B cell (primary cell): Measurements from ENCODE around the gene TBXA2R. TPM values are rescaled to one million over a fixed set of nuclear protein-coding genes. Genes with fewer than 3 reads are reported as not detected.

Experiments used
- ATAC-seq: fragments of 200-7000 bp; cut with Tn5 transposase; one replicate; pipeline ENCODE4 v1.10.0; 2021; ENCODE audit warnings: low read depth, mild to moderate bottlenecking, moderate number of reproducible peaks, moderate library complexity
- CTCF ChIA-PET: fragments of 350-600 bp; sonication (Branson Sonifier 250); formaldehyde crosslinking; loops from one replicate; lab custom pipeline; 2021; ENCODE audit warnings: antibody characterized with exemption, inconsistent platforms; lab: Charles Lee
- POLR2A ChIA-PET: fragments of 350-600 bp; sonication (Branson Sonifier 250); formaldehyde crosslinking; loops from one replicate; lab custom pipeline; 2021; ENCODE audit warnings: antibody characterized with exemption; lab: Charles Lee
- DNase-seq: peaks from one replicate; pipeline ENCODE4 v3.0.0; 2013
- H2AFZ ChIP-seq: 2 replicates; pipeline ENCODE4 v1.6.1; 2012; ENCODE audit warnings: mild to moderate bottlenecking, low read depth, low read length; ENCODE audit not compliant: insufficient read depth, poor library complexity, severe bottlenecking
- H3K27ac ChIP-seq, 2 donors: 1 replicate in 1 of 2; 2 replicates in 1 of 2; pipeline ENCODE4 v1.5.1; 2012 to 2013; ENCODE audit warnings: low read length in 2 of 2, mild to moderate bottlenecking in 2 of 2, moderate library complexity in 1 of 2
- H3K27me3 ChIP-seq, 4 experiments: fragments of 200-600 bp in 1 of 4; sonication (generic) in 1 of 4; replicated peaks in 1 of 4; 1 replicate in 2 of 4; 2 replicates in 2 of 4; pipeline versions ENCODE4 v1.6.1 to v1.7.0; 2013 to 2016; ENCODE audit warnings: low read length in 3 of 4, mild to moderate bottlenecking in 2 of 4, mixed read lengths in 1 of 4, moderate library complexity in 1 of 4; ENCODE audit not compliant: insufficient read depth in 4 of 4, control insufficient read depth in 3 of 4; ENCODE audit errors: control extremely low read depth in 1 of 4
- H3K36me3 ChIP-seq, 2 experiments: replicated peaks in 1 of 2; 1 replicate in 1 of 2; 2 replicates in 1 of 2; pipeline versions ENCODE4 v1.6.1 to v1.7.1; 2013; ENCODE audit warnings: low read length in 1 of 2; ENCODE audit not compliant: insufficient read depth in 2 of 2, control insufficient read depth in 1 of 2; ENCODE audit errors: control extremely low read depth in 1 of 2, extremely low read depth in 1 of 2
- H3K4me1 ChIP-seq, 2 donors: fragments of 200-600 bp in 1 of 2; sonication (generic) in 1 of 2; 1 replicate in 1 of 2; 2 replicates in 1 of 2; pipeline versions ENCODE4 v1.5.1 to v1.6.1; 2013 to 2017; ENCODE audit warnings: low read length in 2 of 2; ENCODE audit not compliant: control insufficient read depth in 2 of 2, insufficient read depth in 2 of 2
- H3K4me2 ChIP-seq: replicated peaks from 2 replicates; pipeline ENCODE3; 2012; ENCODE audit warnings: mild to moderate bottlenecking, low read depth, low read length; ENCODE audit not compliant: poor library complexity, severe bottlenecking
- H3K4me3 ChIP-seq, 5 experiments: fragments of 200-600 bp in 1 of 5; sonication (generic) in 1 of 5; 1 replicate in 3 of 5; 2 replicates in 2 of 5; pipeline versions ENCODE4 v1.5.1 to v1.7.0; 2011 to 2016; ENCODE audit warnings: low read length in 4 of 5, mild to moderate bottlenecking in 4 of 5, low read depth in 2 of 5, control low read depth in 1 of 5, moderate library complexity in 1 of 5; ENCODE audit not compliant: insufficient read depth in 1 of 5; ENCODE audit errors: control extremely low read depth in 1 of 5, extremely low read depth in 1 of 5
- H3K79me2 ChIP-seq: fragments of 200-600 bp; sonication (generic); one replicate; pipeline ENCODE4 v1.6.0; 2016; ENCODE audit warnings: low read length; ENCODE audit not compliant: control insufficient read depth, insufficient read depth
- H3K9ac ChIP-seq: fragments of 200-600 bp; sonication (generic); 2 replicates; pipeline ENCODE4 v1.6.1; 2017; ENCODE audit warnings: mild to moderate bottlenecking, low read length, moderate library complexity
- H3K9me3 ChIP-seq, 3 donors: one replicate each; pipeline versions ENCODE4 v1.6.1 to v1.7.1; 2013; ENCODE audit warnings: low read length in 2 of 3; ENCODE audit not compliant: control insufficient read depth in 2 of 3, insufficient read depth in 1 of 3; ENCODE audit errors: control extremely low read depth in 1 of 3
- H4K20me1 ChIP-seq: 2 replicates; pipeline ENCODE4 v1.6.0; 2012; ENCODE audit warnings: mild to moderate bottlenecking, low read length; ENCODE audit not compliant: insufficient read depth, control insufficient read depth, poor library complexity, severe bottlenecking
- H3K27ac Mint-ChIP-seq: one replicate; pipeline ENCODE4 v1.8.0; 2021; ENCODE audit warnings: mixed read lengths
- H3K27me3 Mint-ChIP-seq: one replicate; pipeline ENCODE4 v1.8.0; 2021; ENCODE audit warnings: mixed read lengths
- H3K4me1 Mint-ChIP-seq: one replicate; pipeline ENCODE4 v1.8.0; 2021; ENCODE audit warnings: mixed read lengths
- H3K4me3 Mint-ChIP-seq: one replicate; pipeline ENCODE4 v1.8.0; 2021; ENCODE audit warnings: mixed read lengths
- H3K9me3 Mint-ChIP-seq: one replicate; pipeline ENCODE4 v1.8.0; 2022; ENCODE audit warnings: mixed read lengths; ENCODE audit not compliant: insufficient read depth
- EZH2 ChIP-seq: IDR thresholded peaks from 2 replicates; pipeline ENCODE4 v1.6.1; 2012; ENCODE audit warnings: borderline replicate concordance, low read depth, mild to moderate bottlenecking, moderate library complexity, low read length; ENCODE audit not compliant: insufficient read depth, poor library complexity, severe bottlenecking
- WGBS: methylation state at CpG from one replicate; pipeline ENCODE4 v1.1.5; 2013; ENCODE audit warnings: missing lambda C conversion rate; ENCODE audit not compliant: insufficient coverage; 5-methylcytosine and 5-hydroxymethylcytosine counted together
- intact Hi-C: fragments of 100-400 bp; cut with micrococcal nuclease; formaldehyde crosslinking; loops from one replicate; pipeline ENCODE4 v1.10.0; 2022
- polyA plus RNA-seq: library from polyadenylated mRNA; depleted of rRNA; stranded (reverse); fragments of >200 nt; gene quantifications from 2 replicates; pipeline ENCODE4 v1.2.3, GENCODE V29; 2012
- total RNA-seq, 2 donors: library from RNA; stranded (reverse); fragments of 120-200 nt in 1 of 2; gene quantifications; 1 replicate in 1 of 2; 2 replicates in 1 of 2; pipeline versions ENCODE4 v1.2.3 to v1.2.4, GENCODE V29; 2013 to 2022
- TF ChIP-seq, protein P1 (sequence below): fragments of 200-600 bp; IDR thresholded peaks from one replicate; pipeline ENCODE4 v1.8.0; 2022; ENCODE audit warnings: antibody characterized with exemption, mild to moderate bottlenecking

TBXA2R gene
- total and polyA plus RNA-seq, 2 donors (not counting 1 experiment from before 2014, with no cell fraction given): 3.9 to 7.9 TPM

DNA sequence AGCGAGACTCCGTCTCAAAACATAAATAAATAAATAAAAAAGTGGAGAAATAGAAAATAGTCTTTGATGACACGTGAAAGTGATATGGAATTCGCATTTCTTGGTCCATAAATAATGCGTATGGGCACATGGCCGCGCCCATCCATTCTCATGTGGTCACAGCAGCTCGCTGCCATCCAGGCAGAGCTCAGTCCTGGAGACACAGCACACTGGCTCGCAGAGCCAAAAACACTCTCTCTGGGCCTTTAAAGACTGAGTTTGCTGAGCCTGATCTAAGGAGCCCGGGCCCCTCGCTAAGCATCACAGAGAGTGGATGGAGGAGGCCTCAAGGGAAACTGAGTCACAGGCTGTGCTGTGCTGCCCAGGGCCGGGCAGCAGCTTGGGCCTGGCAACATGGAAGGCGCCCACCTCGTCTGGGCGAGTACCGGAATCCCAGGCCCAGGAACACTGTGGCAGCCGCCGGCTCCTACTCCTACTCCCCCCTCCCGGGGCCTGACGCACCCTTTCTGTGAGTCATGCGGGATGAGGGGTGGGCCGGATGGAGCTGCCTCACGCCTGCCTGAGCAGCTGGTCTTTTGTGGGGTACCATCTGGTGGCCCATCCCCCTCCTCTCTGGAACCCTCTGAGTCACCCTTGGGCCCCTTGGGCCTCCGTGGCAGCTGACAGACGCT lies 48.9 kb upstream of the TBXA2R start:
- Histone ChIP-seq H3K4me3 (no peak overlapping the region), H3K4me1 (peaks cover 0 to 12% of the 10 kb centered on the region in 2 donors), H4K20me1 (no peaks in the 10 kb centered on the region), H3K9ac (no peak overlapping the region), H3K27ac (no peak overlapping the region), H3K27me3 (no peaks in the 10 kb centered on the region), H3K9me3 (peaks cover 0 to 10% (median 0%) of the 10 kb centered on the region in 3 donors), H2AFZ (no peak overlapping the region), H3K4me2 (no peak overlapping the region), H3K36me3 (peaks cover 0 to 27% of the 10 kb centered on the region in 2 experiments), H3K79me2 (no peaks in the 10 kb centered on the region)
- intact Hi-C loops: no loop called here
- Mint-ChIP-seq H3K4me1 (peaks cover 2% of the 10 kb centered on the region), H3K27me3 (no peaks in the 10 kb centered on the region), H3K4me3 (no peak overlapping the region), H3K27ac (no peak overlapping the region), H3K9me3 (no peaks in the 10 kb centered on the region)
- DNase-seq (peak; percentile 41), ATAC-seq (peak; percentile 81)
- WGBS: 84% methylated on average over 19 of the region's 25 CpGs
- ChIA-PET CTCF (interaction anchor here (0.9 to 2.0 kb wide), 4 partner anchors 11 to 110 kb away, joined by 3 to 6 read pairs (median 4); partner anchors contain the start of gene PIP5K1C), POLR2A (interaction anchor here (0.6 kb wide), 1 partner anchor 38 kb away, joined by 6 read pairs; no protein-coding TSS in a partner anchor)
- TF ChIP-seq EZH2: no peak
- TF ChIP-seq, protein P1, sequence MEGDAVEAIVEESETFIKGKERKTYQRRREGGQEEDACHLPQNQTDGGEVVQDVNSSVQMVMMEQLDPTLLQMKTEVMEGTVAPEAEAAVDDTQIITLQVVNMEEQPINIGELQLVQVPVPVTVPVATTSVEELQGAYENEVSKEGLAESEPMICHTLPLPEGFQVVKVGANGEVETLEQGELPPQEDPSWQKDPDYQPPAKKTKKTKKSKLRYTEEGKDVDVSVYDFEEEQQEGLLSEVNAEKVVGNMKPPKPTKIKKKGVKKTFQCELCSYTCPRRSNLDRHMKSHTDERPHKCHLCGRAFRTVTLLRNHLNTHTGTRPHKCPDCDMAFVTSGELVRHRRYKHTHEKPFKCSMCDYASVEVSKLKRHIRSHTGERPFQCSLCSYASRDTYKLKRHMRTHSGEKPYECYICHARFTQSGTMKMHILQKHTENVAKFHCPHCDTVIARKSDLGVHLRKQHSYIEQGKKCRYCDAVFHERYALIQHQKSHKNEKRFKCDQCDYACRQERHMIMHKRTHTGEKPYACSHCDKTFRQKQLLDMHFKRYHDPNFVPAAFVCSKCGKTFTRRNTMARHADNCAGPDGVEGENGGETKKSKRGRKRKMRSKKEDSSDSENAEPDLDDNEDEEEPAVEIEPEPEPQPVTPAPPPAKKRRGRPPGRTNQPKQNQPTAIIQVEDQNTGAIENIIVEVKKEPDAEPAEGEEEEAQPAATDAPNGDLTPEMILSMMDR: no peak
